ENCODE results near the gene MESP2. TPM values are rescaled to one million over a fixed set of nuclear protein-coding genes. Genes with fewer than 3 reads are reported as not detected.

MESP2 gene
- total RNA-seq, 1 donor from 2014 or later: not detected

- Histone ChIP-seq H3K4me1 (no peaks in the 10 kb centered on the region), H3K4me3 (no peak overlapping the region), H3K27me3 (peaks cover 3% of the 10 kb centered on the region), H3K27ac (no peak overlapping the region), H3K9me3 (no peaks in the 10 kb centered on the region), H3K36me3 (no peaks in the 10 kb centered on the region)
- peak; percentile 91 for ATAC-seq
- intact Hi-C loops (cut with DNase I): no loop called here
- no peak for DNase-seq
- peak; percentile 94 for TF ChIP-seq CTCF (IDR thresholded peaks at IDR 0.05)
Measured at GRCh38 chr15:89740137-89740536, 36.0 kb upstream of the MESP2 start.

- no peak for TF ChIP-seq CTCF (IDR thresholded peaks at IDR 0.05)
- no peak overlapping the region for H3K27ac ChIP-seq
- H3K36me3 ChIP-seq: no peaks in the 10 kb centered on the region
- no peak for DNase-seq
- H3K9me3 ChIP-seq: no peaks in the 10 kb centered on the region
- no peak for ATAC-seq
- no peak overlapping the region for H3K4me3 ChIP-seq
- intact Hi-C loops (cut with DNase I): no loop called here
- H3K4me1 ChIP-seq: no peaks in the 10 kb centered on the region
- peaks cover 7% of the 10 kb centered on the region for H3K27me3 ChIP-seq
Measured at GRCh38 chr15:89743011-89743410, 33.1 kb upstream of the MESP2 start.

- no peak for TF ChIP-seq CTCF (IDR thresholded peaks at IDR 0.05)
- no peak overlapping the region for H3K27ac ChIP-seq
- no peaks in the 10 kb centered on the region for H3K36me3 ChIP-seq
- H3K9me3 ChIP-seq: no peaks in the 10 kb centered on the region
- H3K4me3 ChIP-seq: no peak overlapping the region
- intact Hi-C loops (cut with DNase I): no loop called here
- H3K27me3 ChIP-seq: peaks cover 7% of the 10 kb centered on the region
- no peak for ATAC-seq
- DNase-seq: no peak
- H3K4me1 ChIP-seq: no peaks in the 10 kb centered on the region
Measured at GRCh38 chr15:89743594-89743993, 32.5 kb upstream of the MESP2 start.

- intact Hi-C loops (cut with DNase I): no loop called here
- TF ChIP-seq CTCF (IDR thresholded peaks at IDR 0.05): no peak
- Histone ChIP-seq H3K27ac (no peak overlapping the region), H3K9me3 (no peaks in the 10 kb centered on the region), H3K27me3 (peaks cover 7% of the 10 kb centered on the region), H3K36me3 (no peaks in the 10 kb centered on the region), H3K4me3 (no peak overlapping the region), H3K4me1 (peaks cover 5% of the 10 kb centered on the region)
- DNase-seq (no peak), ATAC-seq (no peak)
Measured at GRCh38 chr15:89745131-89745530, 31.0 kb upstream of the MESP2 start.

- no peaks in the 10 kb centered on the region for H3K9me3 ChIP-seq
- no peak for TF ChIP-seq CTCF (IDR thresholded peaks at IDR 0.05)
- no peak overlapping the region for H3K27ac ChIP-seq
- H3K27me3 ChIP-seq: peaks cover 7% of the 10 kb centered on the region
- no peaks in the 10 kb centered on the region for H3K36me3 ChIP-seq
- ATAC-seq (no peak), DNase-seq (no peak)
- peaks cover 6% of the 10 kb centered on the region for H3K4me1 ChIP-seq
- intact Hi-C loops (cut with DNase I): no loop called here
- no peak overlapping the region for H3K4me3 ChIP-seq
Measured at GRCh38 chr15:89745768-89746167, 30.4 kb upstream of the MESP2 start.

GRCh38 chr15:89746386-89746780 is 29.7 kb upstream of the MESP2 start:
- DNase-seq (no peak), ATAC-seq (no peak)
- H3K36me3 ChIP-seq: no peaks in the 10 kb centered on the region
- H3K27ac ChIP-seq: no peak overlapping the region
- no peak for TF ChIP-seq CTCF (IDR thresholded peaks at IDR 0.05)
- intact Hi-C loops (cut with DNase I): no loop called here
- no peak overlapping the region for H3K4me3 ChIP-seq
- peaks cover 8% of the 10 kb centered on the region for H3K4me1 ChIP-seq
- H3K27me3 ChIP-seq: peaks cover 7% of the 10 kb centered on the region
- no peaks in the 10 kb centered on the region for H3K9me3 ChIP-seq
